ENCODE measurements around the gene RITA1. TPM values are rescaled to one million over a fixed set of nuclear protein-coding genes. Genes with fewer than 3 reads are reported as not detected.

Gene RITA1
- total and polyA plus RNA-seq, 8 donors: 4.1 to 19.2 (median 9.9) TPM

DNA sequence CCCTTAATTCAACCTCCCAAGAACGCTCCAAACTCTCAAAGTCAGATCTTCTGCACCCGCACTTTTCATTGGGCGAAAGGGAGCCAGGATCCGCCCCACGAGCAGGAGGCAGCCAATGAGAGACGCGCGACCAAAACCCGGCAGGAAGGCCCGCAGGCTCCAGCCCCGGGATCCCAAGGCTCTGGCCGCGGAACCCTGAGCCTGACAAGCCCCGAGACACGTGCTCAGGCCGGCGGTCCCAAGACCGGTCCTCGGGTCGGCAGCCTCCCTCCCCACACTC, 681 bp upstream of the RITA1 start:
- TF ChIP-seq POLR2A (IDR thresholded peaks at IDR 0.05): no peak
- TF ChIP-seq, protein P1, sequence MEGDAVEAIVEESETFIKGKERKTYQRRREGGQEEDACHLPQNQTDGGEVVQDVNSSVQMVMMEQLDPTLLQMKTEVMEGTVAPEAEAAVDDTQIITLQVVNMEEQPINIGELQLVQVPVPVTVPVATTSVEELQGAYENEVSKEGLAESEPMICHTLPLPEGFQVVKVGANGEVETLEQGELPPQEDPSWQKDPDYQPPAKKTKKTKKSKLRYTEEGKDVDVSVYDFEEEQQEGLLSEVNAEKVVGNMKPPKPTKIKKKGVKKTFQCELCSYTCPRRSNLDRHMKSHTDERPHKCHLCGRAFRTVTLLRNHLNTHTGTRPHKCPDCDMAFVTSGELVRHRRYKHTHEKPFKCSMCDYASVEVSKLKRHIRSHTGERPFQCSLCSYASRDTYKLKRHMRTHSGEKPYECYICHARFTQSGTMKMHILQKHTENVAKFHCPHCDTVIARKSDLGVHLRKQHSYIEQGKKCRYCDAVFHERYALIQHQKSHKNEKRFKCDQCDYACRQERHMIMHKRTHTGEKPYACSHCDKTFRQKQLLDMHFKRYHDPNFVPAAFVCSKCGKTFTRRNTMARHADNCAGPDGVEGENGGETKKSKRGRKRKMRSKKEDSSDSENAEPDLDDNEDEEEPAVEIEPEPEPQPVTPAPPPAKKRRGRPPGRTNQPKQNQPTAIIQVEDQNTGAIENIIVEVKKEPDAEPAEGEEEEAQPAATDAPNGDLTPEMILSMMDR (IDR thresholded peaks at IDR 0.05): no peak
- TF ChIP-seq EP300 (IDR thresholded peaks at IDR 0.05): no peak
- TF ChIP-seq POLR2AphosphoS5 (IDR thresholded peaks at IDR 0.05): peak in 1 of 3 donors; percentile 3
- H3K27me3 ChIP-seq: no peaks in the 10 kb centered on the region
- H3K4me1 ChIP-seq: peaks cover 24 to 54% (median 31%) of the 10 kb centered on the region in 4 donors
- peak; percentile 89 to 96 for DNase-seq
- H3K27ac ChIP-seq: peak overlapping the region; percentile 93 to 98 (median 96)
- no peaks in the 10 kb centered on the region for H3K9me3 ChIP-seq
- 0 to 1% (median 0%) methylated on average over 3 to 20 of the region's 20 CpGs for WGBS, 5 donors
- intact Hi-C loops (cut with DNase I; ENCODE audit: low total_unique reads): no loop called here
- H3K4me3 ChIP-seq: peak overlapping the region; percentile 67 to 97 (median 86)
- H3K36me3 ChIP-seq: peaks cover 11 to 37% (median 25%) of the 10 kb centered on the region in 4 donors

DNA sequence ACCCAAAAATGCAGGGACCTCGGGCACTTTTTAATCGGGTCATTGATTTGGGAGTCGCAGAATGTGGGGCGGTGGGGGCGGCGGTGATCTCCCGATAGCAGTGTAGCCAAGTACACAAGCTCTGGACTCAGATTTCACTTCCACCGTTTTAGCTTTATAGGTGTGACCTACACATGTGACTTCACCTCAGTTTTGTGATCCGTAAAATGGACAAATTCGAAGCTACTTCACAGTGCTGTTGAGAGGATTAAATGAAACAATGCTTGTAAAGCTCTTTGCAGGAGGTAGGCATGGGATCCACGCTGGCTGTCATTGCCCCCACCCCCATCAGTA, 478 bp downstream of the RITA1 start:
- Histone ChIP-seq H3K27me3 (no peaks in the 10 kb centered on the region), H3K36me3 (peaks cover 6 to 36% (median 24%) of the 10 kb centered on the region in 4 donors), H3K9me3 (no peaks in the 10 kb centered on the region), H3K27ac (peak overlapping the region; percentile 93 to 98 (median 96)), H3K4me1 (peaks cover 24 to 54% (median 31%) of the 10 kb centered on the region in 4 donors), H3K4me3 (peak overlapping the region; percentile 67 to 97 (median 86))
- TF ChIP-seq POLR2A (IDR thresholded peaks at IDR 0.05): no peak
- TF ChIP-seq POLR2AphosphoS5 (IDR thresholded peaks at IDR 0.05): no peak
- TF ChIP-seq EP300 (IDR thresholded peaks at IDR 0.05): no peak
- TF ChIP-seq, protein P1 (IDR thresholded peaks at IDR 0.05): no peak
- peak in 1 of 2 donors; percentile 67 for DNase-seq
- 5 to 13% (median 7%) methylated on average over 11 of the region's 11 CpGs for WGBS, 5 donors
- intact Hi-C loops (cut with DNase I; ENCODE audit: low total_unique reads): no loop called here

DNA sequence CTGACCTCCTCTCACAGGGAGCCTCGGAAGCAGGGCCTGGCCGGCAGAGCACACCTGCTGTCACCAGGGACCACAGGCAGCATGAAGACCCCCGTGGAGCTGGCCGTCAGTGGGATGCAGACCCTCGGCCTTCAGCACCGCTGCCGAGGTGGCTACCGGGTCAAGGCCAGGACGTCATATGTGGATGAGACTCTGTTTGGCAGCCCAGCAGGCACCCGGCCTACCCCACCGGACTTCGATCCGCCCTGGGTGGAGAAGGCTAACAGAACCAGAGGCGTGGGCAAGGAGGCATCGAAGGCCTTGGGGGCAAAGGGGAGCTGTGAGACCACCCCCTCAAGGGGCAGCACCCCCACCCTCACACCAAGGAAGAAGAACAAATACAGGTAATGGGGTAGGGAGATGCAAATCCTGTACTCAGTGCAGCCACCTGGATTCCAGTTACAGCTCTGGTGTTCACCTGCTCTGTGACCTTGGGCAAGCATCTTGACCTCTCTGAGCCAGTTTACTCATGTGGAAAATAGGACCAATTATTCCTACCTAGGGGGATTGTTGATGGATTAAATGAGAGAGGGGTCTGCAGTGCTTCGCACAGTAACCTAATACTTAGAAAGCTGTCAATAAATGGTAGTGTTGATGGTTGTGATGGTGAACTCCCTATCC, 1.3 kb downstream of the RITA1 start:
- no peaks in the 10 kb centered on the region for H3K27me3 ChIP-seq
- intact Hi-C loops (cut with DNase I; ENCODE audit: low total_unique reads): no loop called here
- peaks cover 12 to 41% (median 31%) of the 10 kb centered on the region in 4 donors for H3K36me3 ChIP-seq
- TF ChIP-seq POLR2AphosphoS5 (IDR thresholded peaks at IDR 0.05) (no peak), POLR2A (IDR thresholded peaks at IDR 0.05) (no peak), EP300 (IDR thresholded peaks at IDR 0.05) (no peak)
- TF ChIP-seq, protein P1 (IDR thresholded peaks at IDR 0.05): no peak
- peak overlapping the region in 3 of 4 donors; percentile 67 to 86 (median 86) for H3K4me3 ChIP-seq
- H3K4me1 ChIP-seq: peaks cover 24 to 49% (median 31%) of the 10 kb centered on the region in 4 donors
- no peak for DNase-seq
- H3K9me3 ChIP-seq: no peaks in the 10 kb centered on the region
- H3K27ac ChIP-seq: peak overlapping the region in 2 of 5 donors; percentile 96 to 98
- 71 to 81% (median 76%) methylated on average over 12 to 16 of the region's 16 CpGs for WGBS, 5 donors

DNA sequence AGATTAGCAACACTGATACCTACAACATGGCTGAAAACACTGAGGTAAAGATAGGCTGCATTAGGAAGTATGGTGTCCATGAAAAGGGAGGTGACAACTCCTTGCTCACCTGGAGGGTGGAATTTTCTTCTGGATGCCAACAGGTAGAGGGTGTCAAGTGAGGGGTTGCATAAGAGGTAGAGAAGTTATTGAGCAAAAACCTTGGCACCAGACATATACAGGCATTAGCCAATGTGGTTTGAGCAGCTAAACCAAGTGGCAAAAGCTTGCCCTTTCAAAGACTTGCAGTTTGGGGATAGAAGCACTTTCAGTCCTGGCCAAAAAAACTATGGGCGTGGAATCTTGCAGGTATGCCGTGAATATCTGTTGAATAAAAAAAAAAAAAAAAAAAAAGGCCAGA, 3.8 kb downstream of the RITA1 start:
- 61 to 90% (median 70%) methylated on average over 2 of the region's 2 CpGs for WGBS, 5 donors
- intact Hi-C loops (cut with DNase I; ENCODE audit: low total_unique reads): no loop called here
- no peak overlapping the region for H3K4me3 ChIP-seq
- peaks cover 14 to 42% (median 23%) of the 10 kb centered on the region in 4 donors for H3K4me1 ChIP-seq
- H3K36me3 ChIP-seq: peaks cover 17 to 41% (median 38%) of the 10 kb centered on the region in 4 donors
- DNase-seq: no peak
- no peaks in the 10 kb centered on the region for H3K27me3 ChIP-seq
- H3K9me3 ChIP-seq: no peaks in the 10 kb centered on the region
- H3K27ac ChIP-seq: no peak overlapping the region
- TF ChIP-seq POLR2AphosphoS5 (IDR thresholded peaks at IDR 0.05) (no peak), EP300 (IDR thresholded peaks at IDR 0.05) (no peak), POLR2A (IDR thresholded peaks at IDR 0.05) (no peak)
- TF ChIP-seq, protein P1 (IDR thresholded peaks at IDR 0.05): no peak
